GM12878 (cell line): ENCODE measurements around the gene AMN. TPM values are rescaled to one million over a fixed set of nuclear protein-coding genes. Genes with fewer than 3 reads are reported as not detected.

Source experiments
- ATAC-seq: fragments of 200-7000 bp; cut with Tn5 transposase; 3 replicates; pipeline ENCODE4 v1.9.1; 2020; ENCODE audit warnings: mild to moderate bottlenecking, moderate library complexity
- BruUV-seq: library from RNA; stranded (reverse); fragments of 400-500 nt; replicated peaks from 2 replicates; lab custom pipeline; 2021; lab: Mats Ljungman, UMichigan
- CTCF ChIA-PET: fragments of 300-600 bp; sonication (Branson Sonifier 250); formaldehyde crosslinking; extraction: SDS; loops from one replicate; lab custom pipeline; 2021; ENCODE audit warnings: inconsistent platforms; lab: Yijun Ruan, JAX
- POLR2A ChIA-PET: fragments of 350-600 bp; formaldehyde crosslinking; extraction: SDS; loops from one replicate; lab custom pipeline; 2021; ENCODE audit warnings: inconsistent platforms; lab: Charles Lee
- RAD21 ChIA-PET: fragments of 300-600 bp; sonication (Branson Sonifier 250); formaldehyde crosslinking; loops from one replicate; lab custom pipeline; 2023; ENCODE audit warnings: antibody characterized with exemption; ENCODE audit not compliant: unreplicated experiment; lab: Charles Lee
- SMC1A ChIA-PET: fragments of 300-600 bp; sonication (Branson Sonifier 250); formaldehyde crosslinking; loops from one replicate; lab custom pipeline; 2023; ENCODE audit not compliant: unreplicated experiment, uncharacterized antibody; lab: Charles Lee
- DNase-seq: peaks from one replicate; pipeline ENCODE4 v3.0.0-alpha.2; 2011; ENCODE audit warnings: low read depth, low spot score
- FAIRE-seq: peaks from 3 replicates; lab custom pipeline; 2011; peaks lifted over from hg19 to GRCh38; lab: Jason Lieb, UNC
- H2AFZ ChIP-seq: 2 replicates; pipeline ENCODE4 v1.6.0; 2011; ENCODE audit warnings: low read depth, low read length, control low read depth; ENCODE audit not compliant: control insufficient read depth
- H3K27ac ChIP-seq: 2 replicates; pipeline ENCODE4 v1.5.1; 2011; ENCODE audit warnings: control low read depth; ENCODE audit not compliant: control insufficient read depth, insufficient read depth
- H3K27me3 ChIP-seq, 2 experiments: replicated peaks in 1 of 2; 2 replicates each; pipeline versions ENCODE4 v1.6.0 to v1.6.1; 2011; ENCODE audit warnings: low read length in 1 of 2; ENCODE audit not compliant: control insufficient read depth in 2 of 2, insufficient read depth in 2 of 2
- H3K36me3 ChIP-seq, 2 experiments: 2 replicates each; pipeline ENCODE4 v1.5.1; 2011; ENCODE audit warnings: low read length in 1 of 2; ENCODE audit not compliant: control insufficient read depth in 2 of 2, insufficient read depth in 2 of 2
- H3K4me1 ChIP-seq: 2 replicates; pipeline ENCODE4 v1.6.1; 2011; ENCODE audit warnings: mild to moderate bottlenecking, low read length, moderate library complexity, mixed read lengths; ENCODE audit not compliant: control insufficient read depth, insufficient read depth
- H3K4me2 ChIP-seq: 2 replicates; pipeline ENCODE4 v1.6.0; 2011; ENCODE audit warnings: control low read depth; ENCODE audit not compliant: control insufficient read depth, insufficient read depth
- H3K4me3 ChIP-seq: fragments of 200-600 bp; sonication (generic); 2 replicates; pipeline ENCODE4 v1.5.1; 2016
- H3K79me2 ChIP-seq: 2 replicates; pipeline ENCODE4 v1.6.0; 2011; ENCODE audit warnings: low read length; ENCODE audit not compliant: control insufficient read depth, insufficient read depth
- H3K9ac ChIP-seq: 2 replicates; pipeline ENCODE4 v1.8.0; 2011; ENCODE audit warnings: low read length, control low read depth, mixed read lengths; ENCODE audit not compliant: control insufficient read depth, insufficient read depth
- H3K9me3 ChIP-seq: replicated peaks from 3 replicates; pipeline ENCODE4 v1.5.1; 2011; ENCODE audit warnings: mild to moderate bottlenecking, low read length; ENCODE audit not compliant: control insufficient read depth, insufficient read depth
- H4K20me1 ChIP-seq: 2 replicates; pipeline ENCODE4 v1.6.0; 2011; ENCODE audit not compliant: control insufficient read depth, insufficient read depth
- ASH2L ChIP-seq: fragments of 300-600, 200-600 bp; sonication (generic); IDR thresholded peaks from 2 replicates; pipeline ENCODE4 v1.6.1; 2017; ENCODE audit warnings: low read depth, mild to moderate bottlenecking, borderline replicate concordance
- E4F1 ChIP-seq: fragments of 450-650 bp; IDR thresholded peaks from 2 replicates; pipeline ENCODE4 v1.6.1; 2018; ENCODE audit warnings: borderline replicate concordance, mild to moderate bottlenecking; ENCODE audit not compliant: partially characterized antibody
- EGR1 ChIP-seq, 2 experiments: IDR thresholded peaks; 1 replicate in 1 of 2; 2 replicates in 1 of 2; pipeline ENCODE4 v1.6.1; 2011 to 2012; ENCODE audit warnings: low read depth in 2 of 2, low read length in 2 of 2, borderline replicate concordance in 1 of 2, mild to moderate bottlenecking in 1 of 2, moderate library complexity in 1 of 2
- LARP7 ChIP-seq: fragments of 450-650 bp; IDR thresholded peaks from 2 replicates; pipeline ENCODE4 v1.6.1; 2017; ENCODE audit warnings: mild to moderate bottlenecking
- MEF2B ChIP-seq: fragments of 450-650 bp; IDR thresholded peaks from 2 replicates; pipeline ENCODE4 v1.6.1; 2018; ENCODE audit warnings: mild to moderate bottlenecking, moderate library complexity; ENCODE audit not compliant: partially characterized antibody, poor library complexity, severe bottlenecking
- NR2C1 ChIP-seq: fragments of 450-650 bp; IDR thresholded peaks from 2 replicates; pipeline ENCODE4 v1.6.1; 2017; ENCODE audit warnings: antibody characterized with exemption, mild to moderate bottlenecking, moderate library complexity
- PML ChIP-seq: IDR thresholded peaks from 2 replicates; pipeline ENCODE4 v1.6.1; 2012; ENCODE audit warnings: low read length, inconsistent platforms
- SMARCA5 ChIP-seq: fragments of 450-650 bp; IDR thresholded peaks from 2 replicates; pipeline ENCODE4 v1.6.1; 2017; ENCODE audit warnings: mild to moderate bottlenecking
- SPI1 ChIP-seq: IDR thresholded peaks from 2 replicates; pipeline ENCODE4 v1.6.1; 2011; ENCODE audit warnings: low read depth, mild to moderate bottlenecking, low read length, moderate library complexity, borderline replicate concordance; ENCODE audit not compliant: insufficient read depth
- SUPT20H ChIP-seq: IDR thresholded peaks from 2 replicates; pipeline ENCODE4 v1.6.1; 2011; ENCODE audit warnings: low read depth, mild to moderate bottlenecking, low read length, moderate library complexity, borderline replicate concordance; ENCODE audit not compliant: control insufficient read depth
- ZZZ3 ChIP-seq: IDR thresholded peaks from 2 replicates; pipeline ENCODE4 v1.6.1; 2011; ENCODE audit warnings: low read depth; ENCODE audit not compliant: control insufficient read depth, insufficient read length
- WGBS: methylation state at CpG from one replicate; pipeline ENCODE4 v1.1.6; 2016; ENCODE audit warnings: low lambda C conversion rate; ENCODE audit not compliant: insufficient replicate concordance, insufficient coverage; ENCODE audit errors: missing lambda C conversion rate; 5-methylcytosine and 5-hydroxymethylcytosine counted together
- in situ Hi-C: fragments of 300-500 bp; cut with MboI; formaldehyde crosslinking; loops from 9 replicates; pipeline ENCODE4 v1.14.3; 2018; ENCODE audit warnings: mixed read lengths
- intact Hi-C: fragments of 100-400 bp; cut with micrococcal nuclease; formaldehyde crosslinking; loops from one replicate; pipeline ENCODE4 v1.14.2; 2022; ENCODE audit not compliant: unreplicated experiment
- polyA plus RNA-seq, 11 experiments: library from polyadenylated mRNA; depleted of rRNA in 4 of 11; unstranded in 6 of 11; stranded (reverse) in 5 of 11; fragments of >200 nt; fragmentation: Nextera tagmentation in 4 of 11; fragmentation: Illumina TruSeq in 1 of 11; extraction: Ambion mirVana in 4 of 11; extraction: Trizol in 1 of 11; gene quantifications; 1 replicate in 1 of 11; 2 replicates in 10 of 11; pipeline versions ENCODE4 v1.2.1 to v1.2.3, GENCODE V29; 2011 to 2016; ENCODE audit warnings: inconsistent platforms in 2 of 11, missing spikeins in 2 of 11, low read depth in 1 of 11
- total RNA-seq, 4 experiments: library from RNA; depleted of rRNA in 3 of 4; stranded (reverse); fragments of >200 nt in 3 of 4; fragmentation: Illumina TruSeq in 1 of 4; extraction: Trizol in 1 of 4; gene quantifications; 2 replicates each; pipeline versions ENCODE4 v1.2.1 to v1.2.3, GENCODE V29; 2013 to 2021
- TF ChIP-seq, protein P1 (sequence below): fragments of 450-650 bp; IDR thresholded peaks from 2 replicates; pipeline ENCODE4 v1.6.1; 2017; ENCODE audit warnings: mild to moderate bottlenecking
- TF ChIP-seq, protein P2 (sequence below): fragments of 450-650 bp; IDR thresholded peaks from 2 replicates; pipeline ENCODE4 v1.6.1; 2016; ENCODE audit warnings: mild to moderate bottlenecking

AMN gene
- total and polyA plus RNA-seq, 10 of the 15 experiments (the other 5 are each of a cell fraction or from before 2014, with no cell fraction given) = 0.03 to 0.33 (median 0.11) TPM; not detected in 6

GRCh38 chr14:102889615-102890014, 32.8 kb upstream of the AMN start:
- 96% methylated on average over 7 of the region's 7 CpGs for WGBS
- RAD21 ChIA-PET = no interaction called here
- SMC1A ChIA-PET = interaction anchor here (1.4 kb wide), 1 partner anchor 18 kb away, joined by 3 read pairs; no protein-coding TSS in a partner anchor
- Histone ChIP-seq H3K9me3 (no peaks in the 10 kb centered on the region), H3K36me3 (peaks cover 30 to 53% of the 10 kb centered on the region in 2 experiments), H3K4me3 (no peak overlapping the region), H3K9ac (no peak overlapping the region), H4K20me1 (no peaks in the 10 kb centered on the region), H2AFZ (no peak overlapping the region), H3K27me3 (no peaks in the 10 kb centered on the region), H3K4me2 (no peak overlapping the region), H3K4me1 (peaks cover 7% of the 10 kb centered on the region), H3K27ac (no peak overlapping the region), H3K79me2 (no peaks in the 10 kb centered on the region; the same call in 1 of the 2 replicates)
- BruUV-seq = no TSS peak
- FAIRE-seq (no peak), DNase-seq (no peak), ATAC-seq (no peak)
- intact Hi-C loops = no loop called here
- in situ Hi-C loops = no loop called here
- TF ChIP-seq EGR1 (IDR thresholded peaks at IDR 0.05; ENCODE audit: borderline replicate concordance in 1 of 2, low read depth in 2 of 2, low read length in 2 of 2) (no peak), MEF2B (no peak), E4F1 (no peak), NR2C1 (no peak), PML (no peak), SPI1 (no peak), ASH2L (no peak), SMARCA5 (no peak), SUPT20H (no peak), ZZZ3 (no peak), LARP7 (no peak)
- TF ChIP-seq, protein P1, sequence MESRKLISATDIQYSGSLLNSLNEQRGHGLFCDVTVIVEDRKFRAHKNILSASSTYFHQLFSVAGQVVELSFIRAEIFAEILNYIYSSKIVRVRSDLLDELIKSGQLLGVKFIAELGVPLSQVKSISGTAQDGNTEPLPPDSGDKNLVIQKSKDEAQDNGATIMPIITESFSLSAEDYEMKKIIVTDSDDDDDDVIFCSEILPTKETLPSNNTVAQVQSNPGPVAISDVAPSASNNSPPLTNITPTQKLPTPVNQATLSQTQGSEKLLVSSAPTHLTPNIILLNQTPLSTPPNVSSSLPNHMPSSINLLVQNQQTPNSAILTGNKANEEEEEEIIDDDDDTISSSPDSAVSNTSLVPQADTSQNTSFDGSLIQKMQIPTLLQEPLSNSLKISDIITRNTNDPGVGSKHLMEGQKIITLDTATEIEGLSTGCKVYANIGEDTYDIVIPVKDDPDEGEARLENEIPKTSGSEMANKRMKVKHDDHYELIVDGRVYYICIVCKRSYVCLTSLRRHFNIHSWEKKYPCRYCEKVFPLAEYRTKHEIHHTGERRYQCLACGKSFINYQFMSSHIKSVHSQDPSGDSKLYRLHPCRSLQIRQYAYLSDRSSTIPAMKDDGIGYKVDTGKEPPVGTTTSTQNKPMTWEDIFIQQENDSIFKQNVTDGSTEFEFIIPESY = no peak
- TF ChIP-seq, protein P2, sequence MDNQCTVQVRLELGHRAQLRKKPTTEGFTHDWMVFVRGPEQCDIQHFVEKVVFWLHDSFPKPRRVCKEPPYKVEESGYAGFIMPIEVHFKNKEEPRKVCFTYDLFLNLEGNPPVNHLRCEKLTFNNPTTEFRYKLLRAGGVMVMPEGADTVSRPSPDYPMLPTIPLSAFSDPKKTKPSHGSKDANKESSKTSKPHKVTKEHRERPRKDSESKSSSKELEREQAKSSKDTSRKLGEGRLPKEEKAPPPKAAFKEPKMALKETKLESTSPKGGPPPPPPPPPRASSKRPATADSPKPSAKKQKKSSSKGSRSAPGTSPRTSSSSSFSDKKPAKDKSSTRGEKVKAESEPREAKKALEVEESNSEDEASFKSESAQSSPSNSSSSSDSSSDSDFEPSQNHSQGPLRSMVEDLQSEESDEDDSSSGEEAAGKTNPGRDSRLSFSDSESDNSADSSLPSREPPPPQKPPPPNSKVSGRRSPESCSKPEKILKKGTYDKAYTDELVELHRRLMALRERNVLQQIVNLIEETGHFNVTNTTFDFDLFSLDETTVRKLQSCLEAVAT = no peak
- POLR2A ChIA-PET = no interaction called here
- CTCF ChIA-PET = no interaction called here
